GM19023 (cell line): Measurements from ENCODE around the gene TSHZ3.

ENCODE experiments used
- ATAC-seq: cut with Tn5 transposase; IDR thresholded peaks from one replicate; pipeline ENCODE4 v1.9.1; 2021; ENCODE audit warnings: mild to moderate bottlenecking, moderate library complexity; ENCODE audit not compliant: unreplicated experiment

TSHZ3 gene

GRCh38 chr19:31253526-31254179 is 95.6 kb downstream of the TSHZ3 start:
- ATAC-seq, result no peak

- no peak for ATAC-seq
Observed at GRCh38 chr19:31252441-31252840, 96.8 kb downstream of the TSHZ3 start.

- ATAC-seq, result no peak
Observed at GRCh38 chr19:31249217-31249616, 100.0 kb downstream of the TSHZ3 start.

DNA sequence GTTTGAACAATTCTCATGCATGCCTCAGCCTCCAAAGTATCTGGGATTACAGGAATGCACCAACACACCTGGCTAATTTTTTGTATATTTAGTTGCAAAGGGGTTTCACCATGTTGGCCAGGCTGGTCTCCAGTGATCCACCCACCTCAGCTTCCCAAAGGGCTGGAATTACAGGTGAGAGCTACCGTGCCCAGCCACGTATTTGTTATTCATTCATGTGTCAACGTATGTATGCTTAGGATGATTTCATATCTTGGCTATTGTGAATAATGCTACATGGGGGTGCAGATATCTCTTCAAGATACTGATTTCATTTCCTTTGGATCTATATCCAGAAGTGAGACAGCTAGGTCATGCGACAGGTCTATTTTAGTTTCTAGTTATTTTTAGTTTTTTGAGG is 113.4 kb downstream of the TSHZ3 start:
- ATAC-seq, result no peak

DNA sequence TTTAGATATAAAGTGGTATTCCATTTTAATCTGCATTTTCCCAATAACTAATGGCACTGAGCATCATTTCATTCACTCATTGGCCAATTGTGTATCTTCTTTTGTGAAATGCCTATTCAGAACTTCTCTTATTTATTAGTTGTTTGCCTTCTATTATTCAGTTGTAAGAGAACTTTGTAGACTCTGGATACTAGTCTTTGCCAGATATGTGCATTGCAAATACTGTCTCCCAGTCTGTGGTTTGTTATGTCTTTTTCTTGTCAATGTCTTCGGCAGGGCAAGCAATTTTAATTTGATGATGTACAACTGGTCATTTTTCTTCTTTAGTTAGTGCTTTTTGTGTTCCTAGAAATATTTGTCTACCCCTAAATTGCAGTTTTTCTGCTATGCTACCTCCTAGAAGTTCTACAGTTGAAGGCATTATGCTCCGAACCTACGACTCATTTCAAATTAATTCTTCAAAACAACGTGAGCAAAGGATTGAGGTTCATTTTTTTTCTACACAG is 115.9 kb downstream of the TSHZ3 start:
- ATAC-seq, result no peak

- no peak for ATAC-seq
Observed at GRCh38 chr19:31232871-31233270, 116.4 kb downstream of the TSHZ3 start.

- ATAC-seq, result no peak
Observed at GRCh38 chr19:31232180-31232579, 117.1 kb downstream of the TSHZ3 start.

- ATAC-seq, result no peak
Observed at GRCh38 chr19:31231237-31231636, 118.0 kb downstream of the TSHZ3 start.

- no peak for ATAC-seq
Observed at GRCh38 chr19:31226151-31226935, 122.9 kb downstream of the TSHZ3 start.
